Astrocyte of the cerebellum (primary cell): Measurements from ENCODE around the gene PDCD1.

ENCODE experiments used
- DNase-seq: peaks from one replicate; pipeline ENCODE4 v3.0.0-alpha.2; 2011; ENCODE audit warnings: low read depth
- H3K4me3 ChIP-seq: 2 replicates; pipeline ENCODE4 v1.5.1; 2011; ENCODE audit warnings: mild to moderate bottlenecking, low read depth, low read length, moderate library complexity
- in situ Hi-C: cut with HindIII; loops from 2 replicates; pipeline ENCODE4 v1.10.0; 2017; ENCODE audit warnings: low sequenced_read_pairs
- TF ChIP-seq, protein P1 (sequence below): IDR thresholded peaks from 2 replicates; pipeline ENCODE4 v1.5.1; 2012; ENCODE audit warnings: low read length, low read depth, moderate library complexity, mild to moderate bottlenecking; ENCODE audit errors: missing control alignments

Gene PDCD1

GRCh38 chr2:241894681-241895426 lies 36.2 kb upstream of the PDCD1 start:
- H3K4me3 ChIP-seq, result no peak overlapping the region
- DNase-seq, result no peak
- in situ Hi-C loops, result no loop called here
- TF ChIP-seq, protein P1, sequence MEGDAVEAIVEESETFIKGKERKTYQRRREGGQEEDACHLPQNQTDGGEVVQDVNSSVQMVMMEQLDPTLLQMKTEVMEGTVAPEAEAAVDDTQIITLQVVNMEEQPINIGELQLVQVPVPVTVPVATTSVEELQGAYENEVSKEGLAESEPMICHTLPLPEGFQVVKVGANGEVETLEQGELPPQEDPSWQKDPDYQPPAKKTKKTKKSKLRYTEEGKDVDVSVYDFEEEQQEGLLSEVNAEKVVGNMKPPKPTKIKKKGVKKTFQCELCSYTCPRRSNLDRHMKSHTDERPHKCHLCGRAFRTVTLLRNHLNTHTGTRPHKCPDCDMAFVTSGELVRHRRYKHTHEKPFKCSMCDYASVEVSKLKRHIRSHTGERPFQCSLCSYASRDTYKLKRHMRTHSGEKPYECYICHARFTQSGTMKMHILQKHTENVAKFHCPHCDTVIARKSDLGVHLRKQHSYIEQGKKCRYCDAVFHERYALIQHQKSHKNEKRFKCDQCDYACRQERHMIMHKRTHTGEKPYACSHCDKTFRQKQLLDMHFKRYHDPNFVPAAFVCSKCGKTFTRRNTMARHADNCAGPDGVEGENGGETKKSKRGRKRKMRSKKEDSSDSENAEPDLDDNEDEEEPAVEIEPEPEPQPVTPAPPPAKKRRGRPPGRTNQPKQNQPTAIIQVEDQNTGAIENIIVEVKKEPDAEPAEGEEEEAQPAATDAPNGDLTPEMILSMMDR, result no peak

GRCh38 chr2:241894056-241894641 lies 35.5 kb upstream of the PDCD1 start:
- in situ Hi-C loops, result no loop called here
- TF ChIP-seq, protein P1, result no peak
- no peak overlapping the region for H3K4me3 ChIP-seq
- DNase-seq, result no peak

DNA sequence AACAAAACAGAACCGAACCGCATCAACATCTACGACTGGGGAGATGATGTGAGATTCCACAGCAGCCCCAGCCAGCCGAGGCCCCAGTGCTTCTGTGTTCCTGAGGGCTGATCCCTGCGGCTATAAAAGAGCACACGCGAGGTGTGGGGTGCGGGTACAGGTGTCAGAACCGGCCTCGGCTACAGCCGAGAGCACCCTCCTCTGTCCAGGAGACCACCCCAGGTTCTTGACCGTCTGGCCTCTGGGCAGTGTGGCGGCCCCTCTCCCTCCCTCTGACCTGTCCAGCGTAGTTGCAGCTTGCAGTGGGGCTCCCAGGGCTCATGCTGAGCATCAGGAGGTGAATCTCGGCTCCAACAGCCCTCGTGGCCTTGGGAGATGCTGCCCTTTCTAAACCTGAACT lies 34.6 kb upstream of the PDCD1 start:
- H3K4me3 ChIP-seq, result no peak overlapping the region
- DNase-seq, result no peak
- TF ChIP-seq, protein P1, result no peak
- in situ Hi-C loops, result no loop called here

DNA sequence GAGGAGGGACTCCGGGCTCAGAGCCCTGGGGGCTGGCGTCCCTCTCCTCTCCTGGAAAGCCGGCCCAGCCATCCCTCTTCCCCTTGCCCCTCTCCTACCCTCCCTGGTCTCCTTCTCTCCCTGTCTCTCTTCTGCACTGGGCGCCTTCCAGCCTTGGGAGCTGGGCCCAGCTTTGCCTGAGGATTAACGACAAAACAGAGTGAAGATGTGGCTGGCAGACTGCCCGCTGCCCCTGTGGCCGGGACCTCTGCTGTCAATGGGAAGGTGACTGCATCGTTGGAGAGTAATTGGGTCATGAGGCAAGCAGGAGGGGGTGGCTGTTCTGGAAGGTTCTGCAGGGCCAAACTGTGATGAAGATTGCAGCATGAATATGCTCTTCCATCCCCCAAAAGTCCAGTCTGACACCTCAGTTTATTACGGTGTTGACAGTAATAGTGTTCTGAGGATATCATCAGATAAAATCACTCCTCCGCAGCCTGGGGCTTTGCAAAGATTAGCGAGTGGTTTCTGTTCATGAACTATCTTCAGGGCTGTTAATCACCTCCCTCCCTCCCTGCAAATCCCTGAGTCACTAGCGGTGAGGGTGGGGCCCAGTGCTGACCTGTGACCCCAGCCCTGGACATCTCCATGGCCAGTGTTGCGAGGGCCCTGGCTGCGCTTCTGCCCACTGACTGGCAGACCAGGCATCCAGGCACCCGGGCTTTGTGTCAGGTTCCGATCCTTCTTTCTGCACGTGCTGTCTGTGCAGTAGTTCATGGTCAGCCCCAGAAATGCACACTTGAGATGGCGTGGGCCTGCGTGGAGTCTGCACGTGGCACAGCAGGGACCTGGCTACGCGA lies 33.8 kb upstream of the PDCD1 start:
- no peak overlapping the region for H3K4me3 ChIP-seq
- TF ChIP-seq, protein P1, result no peak
- in situ Hi-C loops, result no loop called here
- DNase-seq, result no peak

DNA sequence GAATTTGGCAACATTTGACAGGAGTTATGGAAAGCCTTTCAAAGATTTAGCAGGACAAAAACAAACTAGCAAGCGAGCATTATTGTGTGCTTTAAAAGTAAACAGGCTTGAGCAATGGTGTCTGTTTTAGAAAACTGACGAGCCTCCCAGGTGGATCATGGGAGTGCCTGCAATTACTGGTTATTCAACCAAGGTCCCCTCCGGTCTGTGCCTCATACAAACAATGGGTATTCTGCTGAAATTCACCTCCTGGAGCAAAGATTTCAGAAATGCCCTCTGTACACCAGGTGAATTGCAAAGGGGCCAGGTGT lies 33.2 kb upstream of the PDCD1 start:
- no peak for DNase-seq
- TF ChIP-seq, protein P1, result no peak
- in situ Hi-C loops, result no loop called here
- no peak overlapping the region for H3K4me3 ChIP-seq

DNA sequence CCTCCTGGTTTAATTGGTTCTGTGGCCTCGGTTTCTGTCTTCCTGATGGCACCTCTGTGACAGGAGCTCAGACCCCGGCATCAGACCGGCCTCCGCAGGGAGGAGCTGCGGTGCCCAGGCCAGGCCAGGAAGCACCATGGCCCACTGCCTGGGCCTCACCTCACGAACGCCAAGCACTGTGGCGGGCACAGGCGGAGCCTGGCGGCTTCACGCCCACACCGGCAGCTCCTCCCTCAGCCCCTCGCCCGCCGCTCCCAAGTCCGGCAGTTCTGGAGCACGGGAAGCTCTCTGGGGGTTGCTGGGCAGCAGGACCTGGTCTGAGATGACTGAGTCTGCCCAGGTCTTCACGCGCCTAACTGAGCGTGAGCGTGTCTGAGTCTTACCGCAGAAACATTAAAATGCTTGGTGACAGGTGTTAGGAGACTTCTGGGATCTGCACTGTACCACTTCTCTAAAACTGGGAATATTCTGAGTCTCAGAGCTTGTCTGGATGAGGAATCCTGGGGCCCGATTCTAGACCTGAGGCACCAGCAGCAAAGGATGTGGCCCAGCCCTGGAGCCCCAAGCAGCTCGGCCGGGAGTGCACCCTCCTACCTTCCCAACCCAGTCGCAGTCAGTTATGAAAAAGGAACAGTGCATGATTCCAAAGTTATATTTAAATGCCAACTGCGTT lies 32.8 kb upstream of the PDCD1 start:
- DNase-seq, result no peak
- in situ Hi-C loops, result no loop called here
- TF ChIP-seq, protein P1, result no peak
- no peak overlapping the region for H3K4me3 ChIP-seq
